ENCODE measurements around the gene CLMP.

The CLMP gene

GRCh38 chr11:123195188-123196059 is at the start of gene CLMP:
TSS of gene CLMP (minus strand) at chr11:123195248. CDS start at chr11:123194940, 308 bp downstream.
- DNase-seq: peak; percentile 3 to 25

GRCh38 chr11:123241874-123242543 is 47.0 kb upstream of the CLMP start:
- DNase-seq: no peak

GRCh38 chr11:123241294-123241693 is 46.2 kb upstream of the CLMP start:
- no peak for DNase-seq

- DNase-seq: no peak
These were observed 44.4 kb upstream of the CLMP start for GRCh38 chr11:123239191-123240150.

GRCh38 chr11:123238297-123238696 is 43.2 kb upstream of the CLMP start:
- no peak for DNase-seq

GRCh38 chr11:123236879-123237278 is 41.8 kb upstream of the CLMP start:
- DNase-seq: no peak

- DNase-seq: no peak
These were observed 40.7 kb upstream of the CLMP start for GRCh38 chr11:123235656-123236261.

GRCh38 chr11:123235117-123235655 is 40.1 kb upstream of the CLMP start:
- peak in 1 of 2 experiments; percentile 14 for DNase-seq

- no peak for DNase-seq
These were observed 38.9 kb upstream of the CLMP start for GRCh38 chr11:123233975-123234334.

GRCh38 chr11:123233280-123233974 is 38.4 kb upstream of the CLMP start:
- peak in 1 of 2 experiments; percentile 46 for DNase-seq

GRCh38 chr11:123231777-123232176 is 36.7 kb upstream of the CLMP start:
- no peak for DNase-seq

- no peak for DNase-seq
These were observed 36.2 kb upstream of the CLMP start for GRCh38 chr11:123231256-123231655.

GRCh38 chr11:123230346-123230745 is 35.3 kb upstream of the CLMP start:
- DNase-seq: no peak

GRCh38 chr11:123228496-123229163 is 33.6 kb upstream of the CLMP start:
- no peak for DNase-seq

GRCh38 chr11:123227763-123228495 is 32.9 kb upstream of the CLMP start:
- no peak for DNase-seq

GRCh38 chr11:123221584-123221983 is 26.5 kb upstream of the CLMP start:
- DNase-seq: no peak

- no peak for DNase-seq
These were observed 26.1 kb upstream of the CLMP start for GRCh38 chr11:123221096-123221561.

GRCh38 chr11:123219066-123219690 is 24.1 kb upstream of the CLMP start:
- no peak for DNase-seq

- DNase-seq: no peak
These were observed 23.4 kb upstream of the CLMP start for GRCh38 chr11:123218451-123218850.

GRCh38 chr11:123217897-123218296 is 22.8 kb upstream of the CLMP start:
- DNase-seq: no peak

All from NCI-H524 (cell line).